NCI-H748 treated with DMSO at 0.1 percent for 48 hours (cell line): Measurements from ENCODE around the gene PMS1.
"Not testable (repeated sequence)": the region's sequence is repeated elsewhere in the genome, so short reads cannot be mapped to it uniquely, and the experiment has no call there.

Experiments
- DNase-seq: peaks from one replicate; lab custom pipeline; 2025; lab: John Stamatoyannopoulos, UW

PMS1 gene

GRCh38 chr2:189783927-189784867, at the start of gene PMS1, which contains the start of gene ORMDL1:
TSS of gene PMS1 (plus strand) at chr2:189784450. CDS start at chr2:189791810, 7,360 bp downstream.
TSS of gene ORMDL1 (minus strand) at chr2:189784339. CDS start at chr2:189782595, 1,744 bp downstream.
- peak; percentile 90 for DNase-seq

GRCh38 chr2:189751080-189751658, 33.1 kb upstream of the PMS1 start:
- DNase-seq, result peak; percentile 32

- no peak for DNase-seq
Observed at GRCh38 chr2:189756311-189756952, 27.8 kb upstream of the PMS1 start.

GRCh38 chr2:189760154-189760553, 24.1 kb upstream of the PMS1 start:
- DNase-seq, result not testable (repeated sequence)

- DNase-seq, result no peak
Observed at GRCh38 chr2:189762229-189762550, 22.1 kb upstream of the PMS1 start.

- peak; percentile 97 for DNase-seq
Observed at GRCh38 chr2:189762551-189763298, 21.5 kb upstream of the PMS1 start, which contains the start of gene OSGEPL1. TSS of gene OSGEPL1 (minus strand) at chr2:189762792. CDS start at chr2:189761640, 1,152 bp downstream.

GRCh38 chr2:189763908-189764661, 20.2 kb upstream of the PMS1 start:
- no peak for DNase-seq

GRCh38 chr2:189770590-189771322, 13.5 kb upstream of the PMS1 start:
- DNase-seq, result no peak

GRCh38 chr2:189772212-189772611, 12.0 kb upstream of the PMS1 start:
- DNase-seq, result no peak

- no peak for DNase-seq
Observed at GRCh38 chr2:189782221-189782671, 2.0 kb upstream of the PMS1 start.

GRCh38 chr2:189783451-189783926, 761 bp upstream of the PMS1 start:
- DNase-seq, result peak; percentile 45

GRCh38 chr2:189791338-189792042, 7.2 kb downstream of the PMS1 start:
- DNase-seq, result no peak

- DNase-seq, result no peak
Observed at GRCh38 chr2:189794310-189794709, 10.1 kb downstream of the PMS1 start.

- DNase-seq, result no peak
Observed at GRCh38 chr2:189797902-189798301, 13.7 kb downstream of the PMS1 start.

GRCh38 chr2:189798312-189799029, 14.2 kb downstream of the PMS1 start:
- peak; percentile 27 for DNase-seq

- no peak for DNase-seq
Observed at GRCh38 chr2:189799030-189799331, 14.7 kb downstream of the PMS1 start.

- DNase-seq, result no peak
Observed at GRCh38 chr2:189799531-189799930, 15.3 kb downstream of the PMS1 start.

- no peak for DNase-seq
Observed at GRCh38 chr2:189802396-189802912, 18.2 kb downstream of the PMS1 start.

GRCh38 chr2:189803431-189803830, 19.2 kb downstream of the PMS1 start:
- DNase-seq, result no peak
